GM12878 (cell line): ENCODE measurements around the gene ART3. TPM values are rescaled to one million over a fixed set of nuclear protein-coding genes. Genes with fewer than 3 reads are reported as not detected.

Experiments used
- ATAC-seq: fragments of 200-7000 bp; cut with Tn5 transposase; 3 replicates; pipeline ENCODE4 v1.9.1; 2020; ENCODE audit warnings: mild to moderate bottlenecking, moderate library complexity
- BruUV-seq: library from RNA; stranded (reverse); fragments of 400-500 nt; replicated peaks from 2 replicates; lab custom pipeline; 2021; lab: Mats Ljungman, UMichigan
- CTCF ChIA-PET: fragments of 300-600 bp; sonication (Branson Sonifier 250); formaldehyde crosslinking; extraction: SDS; loops from one replicate; lab custom pipeline; 2021; ENCODE audit warnings: inconsistent platforms; lab: Yijun Ruan, JAX
- POLR2A ChIA-PET: fragments of 350-600 bp; formaldehyde crosslinking; extraction: SDS; loops from one replicate; lab custom pipeline; 2021; ENCODE audit warnings: inconsistent platforms; lab: Charles Lee
- RAD21 ChIA-PET: fragments of 300-600 bp; sonication (Branson Sonifier 250); formaldehyde crosslinking; loops from one replicate; lab custom pipeline; 2023; ENCODE audit warnings: antibody characterized with exemption; ENCODE audit not compliant: unreplicated experiment; lab: Charles Lee
- SMC1A ChIA-PET: fragments of 300-600 bp; sonication (Branson Sonifier 250); formaldehyde crosslinking; loops from one replicate; lab custom pipeline; 2023; ENCODE audit not compliant: unreplicated experiment, uncharacterized antibody; lab: Charles Lee
- DNase-seq: peaks from one replicate; pipeline ENCODE4 v3.0.0-alpha.2; 2011; ENCODE audit warnings: low read depth, low spot score
- FAIRE-seq: peaks from 3 replicates; lab custom pipeline; 2011; peaks lifted over from hg19 to GRCh38; lab: Jason Lieb, UNC
- H2AFZ ChIP-seq: 2 replicates; pipeline ENCODE4 v1.6.0; 2011; ENCODE audit warnings: low read depth, low read length, control low read depth; ENCODE audit not compliant: control insufficient read depth
- H3K27ac ChIP-seq: 2 replicates; pipeline ENCODE4 v1.5.1; 2011; ENCODE audit warnings: control low read depth; ENCODE audit not compliant: control insufficient read depth, insufficient read depth
- H3K27me3 ChIP-seq, 2 experiments: replicated peaks in 1 of 2; 2 replicates each; pipeline versions ENCODE4 v1.6.0 to v1.6.1; 2011; ENCODE audit warnings: low read length in 1 of 2; ENCODE audit not compliant: control insufficient read depth in 2 of 2, insufficient read depth in 2 of 2
- H3K36me3 ChIP-seq, 2 experiments: 2 replicates each; pipeline ENCODE4 v1.5.1; 2011; ENCODE audit warnings: low read length in 1 of 2; ENCODE audit not compliant: control insufficient read depth in 2 of 2, insufficient read depth in 2 of 2
- H3K4me1 ChIP-seq: 2 replicates; pipeline ENCODE4 v1.6.1; 2011; ENCODE audit warnings: mild to moderate bottlenecking, low read length, moderate library complexity, mixed read lengths; ENCODE audit not compliant: control insufficient read depth, insufficient read depth
- H3K4me2 ChIP-seq: 2 replicates; pipeline ENCODE4 v1.6.0; 2011; ENCODE audit warnings: control low read depth; ENCODE audit not compliant: control insufficient read depth, insufficient read depth
- H3K4me3 ChIP-seq: fragments of 200-600 bp; sonication (generic); 2 replicates; pipeline ENCODE4 v1.5.1; 2016
- H3K79me2 ChIP-seq: 2 replicates; pipeline ENCODE4 v1.6.0; 2011; ENCODE audit warnings: low read length; ENCODE audit not compliant: control insufficient read depth, insufficient read depth
- H3K9ac ChIP-seq: 2 replicates; pipeline ENCODE4 v1.8.0; 2011; ENCODE audit warnings: low read length, control low read depth, mixed read lengths; ENCODE audit not compliant: control insufficient read depth, insufficient read depth
- H3K9me3 ChIP-seq: replicated peaks from 3 replicates; pipeline ENCODE4 v1.5.1; 2011; ENCODE audit warnings: mild to moderate bottlenecking, low read length; ENCODE audit not compliant: control insufficient read depth, insufficient read depth
- H4K20me1 ChIP-seq: 2 replicates; pipeline ENCODE4 v1.6.0; 2011; ENCODE audit not compliant: control insufficient read depth, insufficient read depth
- ATF7 ChIP-seq: fragments of 450-650 bp; IDR thresholded peaks from 2 replicates; pipeline ENCODE4 v1.6.1; 2016; ENCODE audit warnings: low read depth, mild to moderate bottlenecking
- MEF2B ChIP-seq: fragments of 450-650 bp; IDR thresholded peaks from 2 replicates; pipeline ENCODE4 v1.6.1; 2018; ENCODE audit warnings: mild to moderate bottlenecking, moderate library complexity; ENCODE audit not compliant: partially characterized antibody, poor library complexity, severe bottlenecking
- MYC ChIP-seq: IDR thresholded peaks from 2 replicates; pipeline ENCODE4 v1.6.1; 2011; ENCODE audit warnings: mild to moderate bottlenecking, low read length, moderate library complexity, inconsistent platforms; ENCODE audit not compliant: insufficient read depth, insufficient replicate concordance, insufficient read length, severe bottlenecking
- NFXL1 ChIP-seq: fragments of 450-650 bp; IDR thresholded peaks from 2 replicates; pipeline ENCODE4 v1.6.1; 2017; ENCODE audit warnings: antibody characterized with exemption, mild to moderate bottlenecking, borderline replicate concordance
- PAX8 ChIP-seq: fragments of 450-650 bp; IDR thresholded peaks from 2 replicates; pipeline ENCODE4 v1.6.1; 2017; ENCODE audit warnings: mild to moderate bottlenecking, moderate library complexity
- SMARCA5 ChIP-seq: fragments of 450-650 bp; IDR thresholded peaks from 2 replicates; pipeline ENCODE4 v1.6.1; 2017; ENCODE audit warnings: mild to moderate bottlenecking
- WGBS: methylation state at CpG from one replicate; pipeline ENCODE4 v1.1.6; 2016; ENCODE audit warnings: low lambda C conversion rate; ENCODE audit not compliant: insufficient replicate concordance, insufficient coverage; ENCODE audit errors: missing lambda C conversion rate; 5-methylcytosine and 5-hydroxymethylcytosine counted together
- in situ Hi-C: fragments of 300-500 bp; cut with MboI; formaldehyde crosslinking; loops from 9 replicates; pipeline ENCODE4 v1.14.3; 2018; ENCODE audit warnings: mixed read lengths
- intact Hi-C: fragments of 100-400 bp; cut with micrococcal nuclease; formaldehyde crosslinking; loops from one replicate; pipeline ENCODE4 v1.14.2; 2022; ENCODE audit not compliant: unreplicated experiment
- polyA plus RNA-seq, 11 experiments: library from polyadenylated mRNA; depleted of rRNA in 4 of 11; unstranded in 6 of 11; stranded (reverse) in 5 of 11; fragments of >200 nt; fragmentation: Nextera tagmentation in 4 of 11; fragmentation: Illumina TruSeq in 1 of 11; extraction: Ambion mirVana in 4 of 11; extraction: Trizol in 1 of 11; gene quantifications; 1 replicate in 1 of 11; 2 replicates in 10 of 11; pipeline versions ENCODE4 v1.2.1 to v1.2.3, GENCODE V29; 2011 to 2016; ENCODE audit warnings: inconsistent platforms in 2 of 11, missing spikeins in 2 of 11, low read depth in 1 of 11
- total RNA-seq, 4 experiments: library from RNA; depleted of rRNA in 3 of 4; stranded (reverse); fragments of >200 nt in 3 of 4; fragmentation: Illumina TruSeq in 1 of 4; extraction: Trizol in 1 of 4; gene quantifications; 2 replicates each; pipeline versions ENCODE4 v1.2.1 to v1.2.3, GENCODE V29; 2013 to 2021

The ART3 gene
- total and polyA plus RNA-seq, 10 of the 15 experiments (the other 5 are each of a cell fraction or from before 2014, with no cell fraction given) = 0.18 to 0.50 (median 0.26) TPM; not detected in 6

- no peaks in the 10 kb centered on the region for H3K79me2 ChIP-seq
- no TSS peak for BruUV-seq
- no peaks in the 10 kb centered on the region for H4K20me1 ChIP-seq
- RAD21 ChIA-PET = no interaction called here
- peaks cover 0 to 17% of the 10 kb centered on the region in 2 experiments; a peak in 3 of 4 replicates for H3K36me3 ChIP-seq
- in situ Hi-C loops (no loop called here), intact Hi-C loops (no loop called here)
- DNase-seq (no peak), FAIRE-seq (no peak), ATAC-seq (no peak)
- H3K9ac ChIP-seq = no peak overlapping the region
- H3K27ac ChIP-seq = no peak overlapping the region
- no peaks in the 10 kb centered on the region for H3K9me3 ChIP-seq
- TF ChIP-seq NFXL1 (no peak), PAX8 (no peak), SMARCA5 (no peak), ATF7 (no peak)
- no peak overlapping the region for H2AFZ ChIP-seq
- POLR2A ChIA-PET = no interaction called here
- no peaks in the 10 kb centered on the region for H3K4me1 ChIP-seq
- no peak overlapping the region for H3K4me3 ChIP-seq
- H3K4me2 ChIP-seq = no peak overlapping the region
- H3K27me3 ChIP-seq = no peaks in the 10 kb centered on the region
- WGBS = 100% methylated on average over 1 of the region's 1 CpG
- CTCF ChIA-PET = no interaction called here
- SMC1A ChIA-PET = no interaction called here
Measured at GRCh38 chr4:76116821-76117220, 42.3 kb downstream of the ART3 start.

DNA sequence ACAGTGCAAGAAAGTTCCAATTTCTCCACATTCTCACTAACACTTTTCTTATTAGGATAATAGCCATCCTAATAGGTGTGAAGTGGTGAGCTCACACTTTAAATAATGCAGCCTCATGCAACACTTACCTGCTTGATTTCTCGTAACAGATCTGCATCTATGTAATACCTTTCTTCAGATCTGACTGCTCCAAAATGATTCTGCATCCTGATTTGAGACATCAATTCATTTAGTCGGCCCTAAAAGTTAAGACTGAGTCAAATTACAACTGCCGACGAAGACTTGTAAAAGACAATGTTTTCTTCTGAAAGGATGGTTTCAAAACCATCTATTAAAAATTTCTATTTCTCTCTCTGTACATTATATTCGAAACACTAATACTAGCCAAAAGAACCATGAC is 43.0 kb downstream of the ART3 start:
- intact Hi-C loops = no loop called here
- FAIRE-seq (no peak), ATAC-seq (no peak), DNase-seq (no peak)
- Histone ChIP-seq H3K79me2 (no peaks in the 10 kb centered on the region), H3K27ac (no peak overlapping the region), H4K20me1 (no peaks in the 10 kb centered on the region), H3K4me1 (no peaks in the 10 kb centered on the region), H3K4me3 (no peak overlapping the region), H3K36me3 (peaks cover 0 to 17% of the 10 kb centered on the region in 2 experiments; a peak in 3 of 4 replicates), H3K9ac (no peak overlapping the region), H3K4me2 (no peak overlapping the region), H3K9me3 (no peaks in the 10 kb centered on the region), H3K27me3 (no peaks in the 10 kb centered on the region), H2AFZ (no peak overlapping the region)
- SMC1A ChIA-PET = no interaction called here
- TF ChIP-seq MEF2B (no peak), MYC (no peak)
- RAD21 ChIA-PET = no interaction called here
- 64% methylated on average over 5 of the region's 5 CpGs for WGBS
- POLR2A ChIA-PET = no interaction called here
- no TSS peak for BruUV-seq
- in situ Hi-C loops = no loop called here
- CTCF ChIA-PET = no interaction called here
